WTC11 (cell line): ENCODE measurements around the gene ATXN10. TPM values are rescaled to one million over a fixed set of nuclear protein-coding genes. Genes with fewer than 3 reads are reported as not detected.
A peak's percentile ranks its signal among the peaks of the same experiment; 100 is the strongest.

Source experiments
- ATAC-seq: fragments of 200-7000 bp; cut with Tn5 transposase; 2 replicates; pipeline ENCODE4 v1.10.0; 2021; ENCODE audit warnings: mild to moderate bottlenecking, moderate library complexity
- CTCF ChIA-PET: fragments of 300-600 bp; sonication (Branson Sonifier 250); formaldehyde crosslinking; loops from one replicate; lab custom pipeline; 2021; ENCODE audit warnings: antibody characterized with exemption; lab: Charles Lee
- POLR2A ChIA-PET: fragments of 350-600 bp; sonication (Branson Sonifier 250); formaldehyde crosslinking; loops from one replicate; lab custom pipeline; 2021; ENCODE audit warnings: antibody characterized with exemption; lab: Charles Lee
- DNase-seq: peaks from one replicate; pipeline ENCODE4 v3.0.0; 2021; ENCODE audit warnings: low spot score
- H3K27ac Mint-ChIP-seq: 2 replicates; pipeline ENCODE4 v1.8.0; 2021; ENCODE audit warnings: mixed read lengths
- H3K27me3 Mint-ChIP-seq: 2 replicates; pipeline ENCODE4 v1.8.0; 2021; ENCODE audit warnings: low read depth, mild to moderate bottlenecking, moderate library complexity, mixed read lengths
- H3K36me3 Mint-ChIP-seq: 2 replicates; pipeline ENCODE4 v1.8.0; 2021; ENCODE audit warnings: mixed read lengths
- H3K4me1 Mint-ChIP-seq: 2 replicates; pipeline ENCODE4 v1.8.0; 2022; ENCODE audit warnings: mixed read lengths
- H3K4me3 Mint-ChIP-seq: 2 replicates; pipeline ENCODE4 v1.8.0; 2021; ENCODE audit warnings: mild to moderate bottlenecking, moderate library complexity, mixed read lengths
- H3K9me3 Mint-ChIP-seq: 2 replicates; pipeline ENCODE4 v1.8.0; 2021; ENCODE audit warnings: mixed read lengths
- ARID4B ChIP-seq: sonication (generic); formaldehyde crosslinking; IDR thresholded peaks from 2 replicates; pipeline ENCODE4 v1.8.0; 2023; ENCODE audit warnings: missing genetic modification reagents, mild to moderate bottlenecking, borderline replicate concordance
- CBFB ChIP-seq: sonication (generic); formaldehyde crosslinking; IDR thresholded peaks from 2 replicates; pipeline ENCODE4 v1.8.1; 2022; ENCODE audit warnings: mild to moderate bottlenecking, low read depth, missing genetic modification reagents
- CDX4 ChIP-seq: fragments of 250-450 bp; sonication (Bioruptor Pico); IDR thresholded peaks from 2 replicates; pipeline ENCODE4 v1.9.0; 2021; ENCODE audit warnings: moderate library complexity, mild to moderate bottlenecking, inconsistent platforms, borderline replicate concordance
- CTCF ChIP-seq: fragments of 200-600 bp; IDR thresholded peaks from 2 replicates; pipeline ENCODE4 v1.8.0; 2022; ENCODE audit warnings: antibody characterized with exemption
- ESRRA ChIP-seq: sonication (generic); formaldehyde crosslinking; IDR thresholded peaks from 2 replicates; pipeline ENCODE4 v1.8.1; 2022; ENCODE audit warnings: mild to moderate bottlenecking, missing genetic modification reagents, borderline replicate concordance
- FOXP1 ChIP-seq: sonication (generic); formaldehyde crosslinking; IDR thresholded peaks from 2 replicates; pipeline ENCODE4 v1.8.0; 2022; ENCODE audit warnings: missing genetic modification reagents, mild to moderate bottlenecking, moderate library complexity, borderline replicate concordance
- GABPB1 ChIP-seq: sonication (generic); formaldehyde crosslinking; IDR thresholded peaks from 2 replicates; pipeline ENCODE4 v1.8.1; 2023; ENCODE audit warnings: mild to moderate bottlenecking, missing genetic modification reagents
- MAX ChIP-seq: sonication (generic); formaldehyde crosslinking; IDR thresholded peaks from 2 replicates; pipeline ENCODE4 v1.8.0; 2022; ENCODE audit warnings: mild to moderate bottlenecking, missing genetic modification reagents
- PRDM15 ChIP-seq: sonication (generic); formaldehyde crosslinking; IDR thresholded peaks from 2 replicates; pipeline ENCODE4 v1.8.0; 2022; ENCODE audit warnings: missing genetic modification reagents
- SMAD4 ChIP-seq: sonication (generic); formaldehyde crosslinking; IDR thresholded peaks from 2 replicates; pipeline ENCODE4 v1.8.0; 2022; ENCODE audit warnings: mild to moderate bottlenecking, missing genetic modification reagents
- TEAD1 ChIP-seq: sonication (generic); formaldehyde crosslinking; IDR thresholded peaks from 2 replicates; pipeline ENCODE4 v1.8.0; 2022; ENCODE audit warnings: mild to moderate bottlenecking, missing genetic modification reagents
- USF2 ChIP-seq: sonication (generic); formaldehyde crosslinking; IDR thresholded peaks from 2 replicates; pipeline ENCODE4 v1.8.1; 2023; ENCODE audit warnings: mild to moderate bottlenecking, missing genetic modification reagents, moderate library complexity
- ZBTB21 ChIP-seq: sonication (generic); formaldehyde crosslinking; IDR thresholded peaks from 2 replicates; pipeline ENCODE4 v1.8.1; 2023; ENCODE audit warnings: mild to moderate bottlenecking, missing genetic modification reagents, borderline replicate concordance
- ZMAT4 ChIP-seq: fragments of 250-450 bp; sonication (Bioruptor Pico); IDR thresholded peaks from 2 replicates; pipeline ENCODE4 v1.9.0; 2021; ENCODE audit warnings: mild to moderate bottlenecking
- ZNF281 ChIP-seq: sonication (generic); formaldehyde crosslinking; IDR thresholded peaks from 2 replicates; pipeline ENCODE4 v1.8.0; 2023; ENCODE audit warnings: mild to moderate bottlenecking, missing genetic modification reagents
- ZNF317 ChIP-seq: sonication (generic); formaldehyde crosslinking; IDR thresholded peaks from 2 replicates; pipeline ENCODE4 v1.8.1; 2023; ENCODE audit warnings: low read depth, mild to moderate bottlenecking, moderate library complexity, missing genetic modification reagents, borderline replicate concordance
- ZNF396 ChIP-seq: fragments of 250-450 bp; sonication (Bioruptor Pico); IDR thresholded peaks from 2 replicates; pipeline ENCODE4 v1.8.0; 2021; ENCODE audit warnings: mild to moderate bottlenecking, moderate library complexity, borderline replicate concordance
- ZNF512 ChIP-seq: sonication (generic); formaldehyde crosslinking; IDR thresholded peaks from 2 replicates; pipeline ENCODE4 v1.8.1; 2022; ENCODE audit warnings: missing genetic modification reagents, borderline replicate concordance
- total RNA-seq: library from RNA; stranded (reverse); gene quantifications from 3 replicates; pipeline ENCODE4 v1.2.3, GENCODE V29; 2021

The ATXN10 gene
- total RNA-seq, 1 experiment from 2014 or later: 185 TPM

- TF ChIP-seq TEAD1: no peak
- no peak for TF ChIP-seq ZNF396
- no peak for TF ChIP-seq ZNF317
- no peak for TF ChIP-seq ZNF512 (CRISPR knock-in tag)
- TF ChIP-seq ZNF281 (CRISPR knock-in tag): no peak
- no peak for TF ChIP-seq ZMAT4 (CRISPR knock-in tag)
- no peak for TF ChIP-seq CBFB (CRISPR knock-in tag)
- TF ChIP-seq FOXP1 (CRISPR knock-in tag): 0 out of 2 replicates have a peak, but pooled peaks have one; percentile 49
- TF ChIP-seq ESRRA (CRISPR knock-in tag): no peak
- TF ChIP-seq PRDM15 (CRISPR knock-in tag): 0 out of 2 replicates have a peak, but pooled peaks have one; percentile 8
- no peak for TF ChIP-seq CTCF
- no peak for TF ChIP-seq CDX4
These were observed 32.5 kb upstream of the ATXN10 start (continued) for GRCh38 chr22:45638834-45639746.

- ChIA-PET CTCF (interaction anchor here (0.9 to 1.5 kb wide), 4 partner anchors 11 to 355 kb away, joined by 3 to 4 read pairs (median 3); no protein-coding TSS in a partner anchor), POLR2A (no interaction called here)
- Mint-ChIP-seq H3K27me3 (peaks cover 16% of the 10 kb centered on the region), H3K4me1 (peaks cover 30% of the 10 kb centered on the region), H3K27ac (no peak overlapping the region), H3K4me3 (no peak overlapping the region; the same call in 1 of the 2 replicates), H3K9me3 (no peaks in the 10 kb centered on the region), H3K36me3 (no peaks in the 10 kb centered on the region)
- ATAC-seq (no peak), DNase-seq (no peak)
- TF ChIP-seq USF2 (CRISPR knock-in tag): no peak
- TF ChIP-seq ZBTB21: no peak
- no peak for TF ChIP-seq SMAD4 (CRISPR knock-in tag)
- no peak for TF ChIP-seq MAX (CRISPR knock-in tag)
- TF ChIP-seq GABPB1: no peak
- no peak for TF ChIP-seq ARID4B (CRISPR knock-in tag)
These were observed 31.9 kb upstream of the ATXN10 start for GRCh38 chr22:45639747-45640102.
